SU-DHL-6 (cell line): ENCODE measurements around the gene KNTC1.

ENCODE experiments used
- H2AFZ ChIP-seq: fragments of 200-600 bp; sonication (generic); 2 replicates; pipeline ENCODE4 v1.6.1; 2014; ENCODE audit warnings: low read depth, mild to moderate bottlenecking, moderate library complexity, mixed read lengths, antibody characterized with exemption, low read length; ENCODE audit not compliant: severe bottlenecking
- H3F3A ChIP-seq: fragments of 200-600 bp; shearing (Covaris generic); 2 replicates; pipeline ENCODE4 v1.6.0; 2016; ENCODE audit warnings: antibody characterized with exemption, mild to moderate bottlenecking; ENCODE audit not compliant: insufficient read depth
- H3K27ac ChIP-seq: fragments of 200-600 bp; sonication (generic); 2 replicates; pipeline ENCODE4 v1.5.1; 2016; ENCODE audit warnings: low read depth, mild to moderate bottlenecking, low read length, moderate library complexity, mixed read lengths
- H3K27me3 ChIP-seq: fragments of 200-600 bp; sonication (generic), shearing (Covaris generic); 2 replicates; pipeline ENCODE4 v1.6.0; 2014; ENCODE audit warnings: mild to moderate bottlenecking, low read length
- H3K36me3 ChIP-seq: fragments of 200-600 bp; sonication (generic); 2 replicates; pipeline ENCODE4 v1.6.1; 2014; ENCODE audit warnings: mild to moderate bottlenecking, low read length, mixed read lengths
- H3K4me2 ChIP-seq: fragments of 300-600, 200-600 bp; shearing (Covaris generic), sonication (generic); 2 replicates; pipeline ENCODE4 v1.6.0; 2014; ENCODE audit warnings: low read length, low read depth, mild to moderate bottlenecking; ENCODE audit not compliant: poor library complexity, severe bottlenecking
- H3K4me3 ChIP-seq: fragments of 200-600 bp; sonication (generic); 2 replicates; pipeline ENCODE4 v1.5.1; 2014; ENCODE audit warnings: antibody characterized with exemption, low read length, mild to moderate bottlenecking, mixed read lengths; ENCODE audit not compliant: insufficient read depth, poor library complexity, severe bottlenecking
- H3K79me2 ChIP-seq: fragments of 200-600 bp; sonication (generic); 2 replicates; pipeline ENCODE4 v1.6.1; 2014; ENCODE audit warnings: mild to moderate bottlenecking, low read length, moderate library complexity; ENCODE audit not compliant: insufficient read depth
- H3K9ac ChIP-seq: fragments of 200-600 bp; sonication (generic); 2 replicates; pipeline ENCODE4 v1.7.0; 2014; ENCODE audit warnings: mild to moderate bottlenecking, low read length
- H3K9me2 ChIP-seq: fragments of 200-600 bp; sonication (generic); replicated peaks from 2 replicates; pipeline ENCODE4 v1.6.1; 2014; ENCODE audit warnings: low read length; ENCODE audit not compliant: insufficient read depth
- H3K9me3 ChIP-seq: fragments of 200-600 bp; sonication (generic); 2 replicates; pipeline ENCODE4 v1.6.1; 2014; ENCODE audit warnings: low read length, mixed read lengths; ENCODE audit not compliant: insufficient read depth
- H4K20me1 ChIP-seq: fragments of 200-600 bp; sonication (generic); 2 replicates; pipeline ENCODE4 v1.6.1; 2014; ENCODE audit warnings: low read depth, mild to moderate bottlenecking, antibody characterized with exemption, low read length, moderate library complexity, mixed read lengths
- CTCF ChIP-seq: fragments of 200-600 bp; sonication (generic); IDR thresholded peaks from one replicate; pipeline ENCODE4 v1.5.1; 2017; ENCODE audit warnings: antibody characterized with exemption, mild to moderate bottlenecking, low read length, moderate library complexity; ENCODE audit not compliant: insufficient read depth, poor library complexity, severe bottlenecking
- EZH2phosphoT487 ChIP-seq: fragments of 200-600 bp; sonication (generic), shearing (Covaris generic); conservative IDR thresholded peaks from 2 replicates; pipeline ENCODE4 v1.6.1; 2018; ENCODE audit warnings: mild to moderate bottlenecking, antibody characterized with exemption, low read length, moderate library complexity, mixed read lengths

The KNTC1 gene

GRCh38 chr12:122669397-122670070 lies 142.5 kb downstream of the KNTC1 start:
- TF ChIP-seq EZH2phosphoT487: no peak
- TF ChIP-seq CTCF: no peak
- H3K4me2 ChIP-seq: no peak overlapping the region

GRCh38 chr12:122672515-122672914 lies 145.5 kb downstream of the KNTC1 start:
- no peaks in the 10 kb centered on the region for H3K9me2 ChIP-seq
- no peaks in the 10 kb centered on the region for H4K20me1 ChIP-seq

More at GRCh38 chr12:122669397-122670070, 142.5 kb downstream of the KNTC1 start:
- Histone ChIP-seq H3K27ac (no peak overlapping the region), H3K36me3 (no peaks in the 10 kb centered on the region), H3K27me3 (no peaks in the 10 kb centered on the region), H3F3A (no peaks in the 10 kb centered on the region), H3K9ac (no peak overlapping the region), H3K79me2 (no peaks in the 10 kb centered on the region), H2AFZ (no peak overlapping the region), H3K9me3 (no peaks in the 10 kb centered on the region), H3K9me2 (no peaks in the 10 kb centered on the region), H3K4me3 (no peak overlapping the region), H4K20me1 (no peaks in the 10 kb centered on the region)

More at GRCh38 chr12:122672515-122672914, 145.5 kb downstream of the KNTC1 start:
- TF ChIP-seq EZH2phosphoT487: no peak
- TF ChIP-seq CTCF: no peak
- Histone ChIP-seq H3K9ac (no peak overlapping the region), H3F3A (no peaks in the 10 kb centered on the region), H2AFZ (no peak overlapping the region), H3K27ac (no peak overlapping the region), H3K79me2 (no peaks in the 10 kb centered on the region), H3K36me3 (no peaks in the 10 kb centered on the region), H3K4me3 (no peak overlapping the region), H3K4me2 (no peak overlapping the region), H3K27me3 (no peaks in the 10 kb centered on the region), H3K9me3 (no peaks in the 10 kb centered on the region)
